ENCODE data around the gene DDR2.

DNA sequence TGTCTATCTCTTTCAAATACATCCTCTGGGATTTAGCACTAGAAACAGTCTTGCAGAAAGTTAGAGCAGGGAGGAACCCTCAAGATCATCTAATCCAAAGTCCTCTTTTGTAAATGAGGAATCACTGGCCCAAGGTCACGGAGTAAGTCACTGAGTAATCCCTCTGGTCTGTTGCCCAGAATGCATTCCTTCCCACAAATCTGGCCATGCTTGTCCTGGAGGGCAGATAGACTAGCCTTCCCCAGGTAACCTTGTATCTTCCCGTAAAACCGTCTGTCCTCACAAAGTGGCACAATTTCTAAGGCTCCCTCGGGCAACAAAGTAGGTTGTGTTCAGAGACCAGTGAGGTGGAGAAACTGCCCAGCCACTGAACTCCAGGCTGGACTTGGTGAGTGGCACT is 46.2 kb downstream of the DDR2 start:
- TF ChIP-seq, protein P1, sequence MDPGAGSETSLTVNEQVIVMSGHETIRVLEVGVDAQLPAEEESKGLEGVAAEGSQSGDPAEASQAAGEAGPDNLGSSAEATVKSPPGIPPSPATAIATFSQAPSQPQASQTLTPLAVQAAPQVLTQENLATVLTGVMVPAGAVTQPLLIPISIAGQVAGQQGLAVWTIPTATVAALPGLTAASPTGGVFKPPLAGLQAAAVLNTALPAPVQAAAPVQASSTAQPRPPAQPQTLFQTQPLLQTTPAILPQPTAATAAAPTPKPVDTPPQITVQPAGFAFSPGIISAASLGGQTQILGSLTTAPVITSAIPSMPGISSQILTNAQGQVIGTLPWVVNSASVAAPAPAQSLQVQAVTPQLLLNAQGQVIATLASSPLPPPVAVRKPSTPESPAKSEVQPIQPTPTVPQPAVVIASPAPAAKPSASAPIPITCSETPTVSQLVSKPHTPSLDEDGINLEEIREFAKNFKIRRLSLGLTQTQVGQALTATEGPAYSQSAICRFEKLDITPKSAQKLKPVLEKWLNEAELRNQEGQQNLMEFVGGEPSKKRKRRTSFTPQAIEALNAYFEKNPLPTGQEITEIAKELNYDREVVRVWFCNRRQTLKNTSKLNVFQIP (CRISPR knock-in tag; IDR thresholded peaks at IDR 0.05; ENCODE audit: borderline replicate concordance, low read depth): no peak
- no peak for TF ChIP-seq SNAI2 (CRISPR knock-in tag; IDR thresholded peaks at IDR 0.05)
- TF ChIP-seq ESRRG (CRISPR knock-in tag; IDR thresholded peaks at IDR 0.05): no peak
- TF ChIP-seq, protein P2, sequence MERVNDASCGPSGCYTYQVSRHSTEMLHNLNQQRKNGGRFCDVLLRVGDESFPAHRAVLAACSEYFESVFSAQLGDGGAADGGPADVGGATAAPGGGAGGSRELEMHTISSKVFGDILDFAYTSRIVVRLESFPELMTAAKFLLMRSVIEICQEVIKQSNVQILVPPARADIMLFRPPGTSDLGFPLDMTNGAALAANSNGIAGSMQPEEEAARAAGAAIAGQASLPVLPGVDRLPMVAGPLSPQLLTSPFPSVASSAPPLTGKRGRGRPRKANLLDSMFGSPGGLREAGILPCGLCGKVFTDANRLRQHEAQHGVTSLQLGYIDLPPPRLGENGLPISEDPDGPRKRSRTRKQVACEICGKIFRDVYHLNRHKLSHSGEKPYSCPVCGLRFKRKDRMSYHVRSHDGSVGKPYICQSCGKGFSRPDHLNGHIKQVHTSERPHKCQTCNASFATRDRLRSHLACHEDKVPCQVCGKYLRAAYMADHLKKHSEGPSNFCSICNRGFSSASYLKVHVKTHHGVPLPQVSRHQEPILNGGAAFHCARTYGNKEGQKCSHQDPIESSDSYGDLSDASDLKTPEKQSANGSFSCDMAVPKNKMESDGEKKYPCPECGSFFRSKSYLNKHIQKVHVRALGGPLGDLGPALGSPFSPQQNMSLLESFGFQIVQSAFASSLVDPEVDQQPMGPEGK (CRISPR knock-in tag; IDR thresholded peaks at IDR 0.05; ENCODE audit: borderline replicate concordance): no peak
- TF ChIP-seq ZFP3 (CRISPR knock-in tag; IDR thresholded peaks at IDR 0.05): no peak
- TF ChIP-seq, protein P3, sequence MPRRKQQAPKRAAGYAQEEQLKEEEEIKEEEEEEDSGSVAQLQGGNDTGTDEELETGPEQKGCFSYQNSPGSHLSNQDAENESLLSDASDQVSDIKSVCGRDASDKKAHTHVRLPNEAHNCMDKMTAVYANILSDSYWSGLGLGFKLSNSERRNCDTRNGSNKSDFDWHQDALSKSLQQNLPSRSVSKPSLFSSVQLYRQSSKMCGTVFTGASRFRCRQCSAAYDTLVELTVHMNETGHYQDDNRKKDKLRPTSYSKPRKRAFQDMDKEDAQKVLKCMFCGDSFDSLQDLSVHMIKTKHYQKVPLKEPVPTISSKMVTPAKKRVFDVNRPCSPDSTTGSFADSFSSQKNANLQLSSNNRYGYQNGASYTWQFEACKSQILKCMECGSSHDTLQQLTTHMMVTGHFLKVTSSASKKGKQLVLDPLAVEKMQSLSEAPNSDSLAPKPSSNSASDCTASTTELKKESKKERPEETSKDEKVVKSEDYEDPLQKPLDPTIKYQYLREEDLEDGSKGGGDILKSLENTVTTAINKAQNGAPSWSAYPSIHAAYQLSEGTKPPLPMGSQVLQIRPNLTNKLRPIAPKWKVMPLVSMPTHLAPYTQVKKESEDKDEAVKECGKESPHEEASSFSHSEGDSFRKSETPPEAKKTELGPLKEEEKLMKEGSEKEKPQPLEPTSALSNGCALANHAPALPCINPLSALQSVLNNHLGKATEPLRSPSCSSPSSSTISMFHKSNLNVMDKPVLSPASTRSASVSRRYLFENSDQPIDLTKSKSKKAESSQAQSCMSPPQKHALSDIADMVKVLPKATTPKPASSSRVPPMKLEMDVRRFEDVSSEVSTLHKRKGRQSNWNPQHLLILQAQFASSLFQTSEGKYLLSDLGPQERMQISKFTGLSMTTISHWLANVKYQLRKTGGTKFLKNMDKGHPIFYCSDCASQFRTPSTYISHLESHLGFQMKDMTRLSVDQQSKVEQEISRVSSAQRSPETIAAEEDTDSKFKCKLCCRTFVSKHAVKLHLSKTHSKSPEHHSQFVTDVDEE (CRISPR knock-in tag; IDR thresholded peaks at IDR 0.05): no peak
- peak; percentile 75; the same call in 1 of the 2 replicates for TF ChIP-seq OSR1 (CRISPR knock-in tag; IDR thresholded peaks at IDR 0.05)
- no peak for TF ChIP-seq TOX (CRISPR knock-in tag; IDR thresholded peaks at IDR 0.05; ENCODE audit: borderline replicate concordance)
- TF ChIP-seq TCF4 (CRISPR knock-in tag; IDR thresholded peaks at IDR 0.05; ENCODE audit: borderline replicate concordance): no peak
- no peak for TF ChIP-seq ZFP30 (CRISPR knock-in tag; IDR thresholded peaks at IDR 0.05)
- no peak for TF ChIP-seq CSDC2 (CRISPR knock-in tag; IDR thresholded peaks at IDR 0.05)
- TF ChIP-seq, protein P4, sequence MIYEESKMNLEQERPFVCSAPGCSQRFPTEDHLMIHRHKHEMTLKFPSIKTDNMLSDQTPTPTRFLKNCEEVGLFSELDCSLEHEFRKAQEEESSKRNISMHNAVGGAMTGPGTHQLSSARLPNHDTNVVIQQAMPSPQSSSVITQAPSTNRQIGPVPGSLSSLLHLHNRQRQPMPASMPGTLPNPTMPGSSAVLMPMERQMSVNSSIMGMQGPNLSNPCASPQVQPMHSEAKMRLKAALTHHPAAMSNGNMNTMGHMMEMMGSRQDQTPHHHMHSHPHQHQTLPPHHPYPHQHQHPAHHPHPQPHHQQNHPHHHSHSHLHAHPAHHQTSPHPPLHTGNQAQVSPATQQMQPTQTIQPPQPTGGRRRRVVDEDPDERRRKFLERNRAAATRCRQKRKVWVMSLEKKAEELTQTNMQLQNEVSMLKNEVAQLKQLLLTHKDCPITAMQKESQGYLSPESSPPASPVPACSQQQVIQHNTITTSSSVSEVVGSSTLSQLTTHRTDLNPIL (CRISPR knock-in tag; IDR thresholded peaks at IDR 0.05; ENCODE audit: low read depth): no peak
- no peak for TF ChIP-seq ZC3H10 (CRISPR knock-in tag; IDR thresholded peaks at IDR 0.05)

Data from SK-N-SH treated with all-trans-retinoic acid at 6 μM for 48 hours (cell line).